ENCODE results near the gene CA4.
"Not testable (repeated sequence)": the region's sequence is repeated elsewhere in the genome, so short reads cannot be mapped to it uniquely, and the experiment has no call there.

Gene CA4

GRCh38 chr17:60174767-60175166 is 25.0 kb downstream of the CA4 start:
- DNase-seq (ENCODE audit: low read depth) = not testable (repeated sequence)

- not testable (repeated sequence) for DNase-seq (ENCODE audit: low read depth)
Observed at GRCh38 chr17:60176763-60177162, 27.0 kb downstream of the CA4 start.

DNA sequence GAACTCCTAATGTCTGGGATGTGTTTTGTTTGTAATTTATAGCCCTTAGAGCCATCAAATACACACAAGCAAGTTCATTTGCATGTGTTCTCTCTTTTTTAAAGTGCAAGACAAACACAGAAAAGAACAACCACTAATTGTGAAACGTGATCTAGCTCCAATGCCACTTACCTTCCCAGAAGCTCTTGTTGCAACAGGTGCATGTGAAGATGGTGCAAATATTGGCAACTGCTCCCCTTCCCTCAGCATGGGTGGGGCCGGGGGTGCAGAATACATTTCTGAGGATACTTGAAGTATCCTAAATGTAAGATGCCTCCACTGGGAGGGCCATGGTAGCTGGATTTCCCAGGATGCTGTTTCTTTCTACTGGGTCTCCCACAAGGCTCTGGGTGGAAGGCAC is 28.4 kb downstream of the CA4 start:
- not testable (repeated sequence) for DNase-seq (ENCODE audit: low read depth)

GRCh38 chr17:60180380-60180779 is 30.6 kb downstream of the CA4 start:
- not testable (repeated sequence) for DNase-seq (ENCODE audit: low read depth)

GRCh38 chr17:60186372-60186771 is 36.6 kb downstream of the CA4 start:
- not testable (repeated sequence) for DNase-seq (ENCODE audit: low read depth)

GRCh38 chr17:60186846-60187745 is 37.3 kb downstream of the CA4 start:
- DNase-seq (ENCODE audit: low read depth) = not testable (repeated sequence)

DNA sequence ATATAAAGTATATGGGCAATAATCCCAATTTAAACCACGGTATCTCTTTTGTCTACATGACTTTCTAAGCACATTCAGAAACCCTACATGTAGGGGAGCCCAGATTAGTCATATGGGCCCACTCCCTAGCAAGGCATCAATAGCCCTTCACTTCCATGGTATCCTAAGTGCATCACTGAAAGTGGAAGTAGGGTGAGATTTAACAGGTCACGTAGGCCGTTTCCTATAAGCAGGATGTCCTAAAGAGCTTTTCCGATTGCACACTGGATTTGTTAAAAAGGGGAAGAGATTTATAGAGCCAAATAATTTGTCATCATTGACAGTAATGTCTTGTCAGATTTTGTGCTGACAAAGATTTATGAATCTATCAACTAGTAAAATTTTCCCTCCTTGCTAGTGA is 39.0 kb downstream of the CA4 start:
- no peak for DNase-seq (ENCODE audit: low read depth)

- DNase-seq (ENCODE audit: low read depth) = not testable (repeated sequence)
Observed at GRCh38 chr17:60190032-60190431, 40.3 kb downstream of the CA4 start.

- not testable (repeated sequence) for DNase-seq (ENCODE audit: low read depth)
Observed at GRCh38 chr17:60193032-60193431, 43.3 kb downstream of the CA4 start.

DNA sequence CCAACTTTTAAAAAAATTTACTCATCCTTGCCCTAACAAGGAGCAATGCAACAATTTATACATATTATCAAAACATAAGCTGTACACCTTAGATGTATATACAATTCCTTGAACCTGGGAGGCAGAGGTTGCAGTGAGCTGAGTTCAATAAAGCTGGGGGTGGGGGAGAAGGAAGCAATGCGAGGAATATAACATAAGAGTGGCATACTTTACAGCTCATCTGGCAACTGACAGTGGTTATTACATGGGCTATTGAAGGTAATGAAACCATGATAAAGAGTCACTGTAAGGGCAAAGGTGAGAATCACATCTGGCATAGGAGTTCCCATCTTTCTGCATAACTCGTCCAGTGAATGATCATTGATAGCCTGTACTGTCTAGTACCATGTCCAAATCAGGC is 43.7 kb downstream of the CA4 start:
- DNase-seq (ENCODE audit: low read depth) = no peak

- not testable (repeated sequence) for DNase-seq (ENCODE audit: low read depth)
Observed at GRCh38 chr17:60194141-60194540, 44.4 kb downstream of the CA4 start.

DNA sequence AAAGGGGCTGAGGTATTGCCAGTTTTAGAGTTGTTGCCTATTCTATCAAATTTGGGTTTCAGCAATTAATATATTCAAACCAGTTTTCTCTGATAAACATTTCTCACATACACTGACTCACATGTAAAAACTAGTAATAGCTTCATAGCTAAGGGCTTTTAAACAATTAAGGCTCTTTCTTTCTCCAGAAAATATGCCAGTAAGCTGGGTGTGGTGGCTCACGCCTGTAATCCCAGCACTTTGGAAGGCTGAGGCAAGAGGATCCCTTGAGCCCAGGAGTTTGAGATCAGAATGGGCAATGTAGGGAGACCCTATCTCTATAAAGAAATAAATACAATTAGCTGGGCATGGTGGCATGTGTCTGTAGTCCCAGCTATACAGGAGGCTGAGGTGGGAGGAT is 48.9 kb downstream of the CA4 start:
- DNase-seq (ENCODE audit: low read depth) = not testable (repeated sequence)

DNA sequence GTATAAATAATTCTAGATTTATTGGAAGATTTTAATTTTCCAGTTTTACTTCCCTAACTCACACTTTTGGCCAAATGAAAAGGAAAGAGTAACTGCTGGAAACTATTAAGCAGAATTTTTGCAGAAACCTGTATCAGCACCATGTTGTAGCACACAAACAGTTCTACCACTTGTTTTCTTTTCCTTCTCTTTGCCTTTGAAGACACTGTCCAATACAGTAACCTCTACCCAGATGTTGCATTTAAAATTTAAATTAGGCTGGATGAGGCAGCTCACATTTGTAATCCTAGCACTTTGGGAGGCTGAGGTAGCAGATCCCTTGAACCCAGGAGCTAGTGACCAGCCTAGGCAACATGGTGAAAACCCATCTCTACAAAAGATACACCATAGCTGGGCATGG is 56.0 kb downstream of the CA4 start:
- not testable (repeated sequence) for DNase-seq (ENCODE audit: low read depth)

DNA sequence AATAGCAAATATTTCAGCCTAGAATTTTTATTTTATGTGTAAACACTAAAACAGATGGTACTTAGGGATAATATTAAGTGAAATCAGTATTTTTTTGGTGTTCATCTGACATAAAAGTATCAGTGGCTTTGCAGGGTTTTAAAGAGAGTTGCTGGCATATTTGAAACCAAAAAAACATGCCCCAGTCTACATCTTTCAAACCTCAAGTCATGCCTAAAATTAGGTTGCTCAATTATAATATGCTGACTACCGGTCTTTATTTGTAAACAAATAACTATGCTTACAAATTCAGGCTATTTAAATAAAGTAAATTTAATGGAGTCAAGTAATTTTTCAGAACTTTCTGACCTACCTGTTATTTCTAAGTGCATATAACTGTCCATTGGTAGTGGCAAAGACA is 58.5 kb downstream of the CA4 start:
- not testable (repeated sequence) for DNase-seq (ENCODE audit: low read depth)
